HepG2 (cell line): ENCODE data around the gene SH2D6. TPM values are rescaled to one million over a fixed set of nuclear protein-coding genes. Genes with fewer than 3 reads are reported as not detected.

Source experiments
- ARNT ChIP-seq: fragments of 450-650 bp; IDR thresholded peaks from 2 replicates; pipeline ENCODE4 v1.6.1; 2017
- ATF1 ChIP-seq: IDR thresholded peaks from 2 replicates; pipeline ENCODE4 v1.6.1; 2016; ENCODE audit warnings: mild to moderate bottlenecking, control low read depth
- GPN1 ChIP-seq: sonication (generic); formaldehyde crosslinking; IDR thresholded peaks from 2 replicates; pipeline ENCODE4 v1.5.1; 2020; ENCODE audit warnings: missing genetic modification reagents, borderline replicate concordance
- IRF2 ChIP-seq: IDR thresholded peaks from 2 replicates; pipeline ENCODE4 v1.6.1; 2018; ENCODE audit warnings: missing genetic modification reagents, missing compliant biosample characterization
- MIER3 ChIP-seq: IDR thresholded peaks from 2 replicates; pipeline ENCODE4 v1.6.1; 2016; ENCODE audit warnings: missing compliant biosample characterization, borderline replicate concordance
- MYNN ChIP-seq: sonication (generic); formaldehyde crosslinking; IDR thresholded peaks from 2 replicates; pipeline ENCODE4 v1.4.0; 2020; ENCODE audit warnings: mild to moderate bottlenecking, low read depth, missing genetic modification reagents
- PREB ChIP-seq: sonication (generic); formaldehyde crosslinking; IDR thresholded peaks from 2 replicates; pipeline ENCODE4 v1.4.0; 2020; ENCODE audit warnings: missing genetic modification reagents
- RFX1 ChIP-seq: fragments of 450-650 bp; IDR thresholded peaks from 2 replicates; pipeline ENCODE4 v1.6.1; 2017
- SUZ12 ChIP-seq: fragments of 150-350 bp; IDR thresholded peaks from 2 replicates; pipeline ENCODE4 v1.6.1; 2014; ENCODE audit warnings: low read depth, low read length
- TEAD3 ChIP-seq: optimal IDR thresholded peaks from 2 replicates; pipeline ENCODE3; 2016; ENCODE audit warnings: borderline replicate concordance
- YEATS2 ChIP-seq: sonication (generic); formaldehyde crosslinking; IDR thresholded peaks from 2 replicates; pipeline ENCODE4 v1.4.0; 2020; ENCODE audit warnings: missing genetic modification reagents, borderline replicate concordance
- ZBTB39 ChIP-seq: sonication (generic); formaldehyde crosslinking; IDR thresholded peaks from 2 replicates; pipeline ENCODE4 v1.5.0; 2020; ENCODE audit warnings: missing genetic modification reagents
- ZNF12 ChIP-seq: sonication (generic); formaldehyde crosslinking; IDR thresholded peaks from 2 replicates; pipeline ENCODE4 v1.5.0; 2020; ENCODE audit warnings: missing genetic modification reagents
- ZNF224 ChIP-seq: sonication (generic); formaldehyde crosslinking; IDR thresholded peaks from 2 replicates; pipeline ENCODE4 v1.5.0; 2020; ENCODE audit warnings: mild to moderate bottlenecking, missing genetic modification reagents
- ZNF263 ChIP-seq: sonication (generic); formaldehyde crosslinking; IDR thresholded peaks from 2 replicates; pipeline ENCODE4 v1.4.0; 2020; ENCODE audit warnings: missing genetic modification reagents
- ZNF337 ChIP-seq: sonication (generic); formaldehyde crosslinking; IDR thresholded peaks from 2 replicates; pipeline ENCODE4 v1.5.1; 2020; ENCODE audit warnings: missing genetic modification reagents, low read depth, mild to moderate bottlenecking, borderline replicate concordance
- ZNF33B ChIP-seq: sonication (generic); formaldehyde crosslinking; IDR thresholded peaks from 2 replicates; pipeline ENCODE4 v1.5.1; 2020; ENCODE audit warnings: mild to moderate bottlenecking, missing genetic modification reagents
- ZNF484 ChIP-seq: sonication (generic); formaldehyde crosslinking; IDR thresholded peaks from 2 replicates; pipeline ENCODE4 v1.5.1; 2020; ENCODE audit warnings: mild to moderate bottlenecking, low read depth, missing genetic modification reagents, borderline replicate concordance
- ZNF563 ChIP-seq: sonication (generic); formaldehyde crosslinking; IDR thresholded peaks from 2 replicates; pipeline ENCODE4 v1.8.0; 2022; ENCODE audit warnings: mild to moderate bottlenecking, moderate library complexity, missing genetic modification reagents
- polyA plus RNA-seq, 8 experiments: library from polyadenylated mRNA; depleted of rRNA in 3 of 8; stranded (reverse) in 7 of 8; unstranded in 1 of 8; fragments of >200 nt; fragmentation: Illumina TruSeq in 4 of 8; extraction: Trizol in 4 of 8; gene quantifications; 2 replicates each; pipeline versions ENCODE4 v1.2.1 to v1.2.3, GENCODE V29; 2011 to 2016; ENCODE audit warnings: low read depth in 4 of 8, missing spikeins in 1 of 8, mixed read lengths in 1 of 8; ENCODE audit not compliant: insufficient read depth in 1 of 8
- total RNA-seq, 5 experiments: library from RNA; depleted of rRNA; stranded (reverse); fragments of >200 nt; fragmentation: Illumina TruSeq; extraction: Trizol; gene quantifications; 2 replicates each; pipeline ENCODE4 v1.2.3, GENCODE V29; 2016; ENCODE audit warnings: low read depth in 1 of 5
- TF ChIP-seq, protein P1 (sequence below): sonication (generic); formaldehyde crosslinking; IDR thresholded peaks from 2 replicates; pipeline ENCODE4 v1.8.1; 2023; ENCODE audit warnings: mild to moderate bottlenecking, missing genetic modification reagents, borderline replicate concordance
- TF ChIP-seq, protein P2 (sequence below): sonication (generic); formaldehyde crosslinking; IDR thresholded peaks from 2 replicates; pipeline ENCODE4 v1.5.0; 2020; ENCODE audit warnings: mild to moderate bottlenecking, missing genetic modification reagents, borderline replicate concordance
- TF ChIP-seq, protein P3 (sequence below): sonication (generic); formaldehyde crosslinking; IDR thresholded peaks from 2 replicates; pipeline ENCODE4 v1.4.0; 2020; ENCODE audit warnings: low read depth, mild to moderate bottlenecking, missing genetic modification reagents

SH2D6 gene
- total and polyA plus RNA-seq, 2 of the 13 experiments (the other 11 are each of a cell fraction or from before 2014, with no cell fraction given): 0.11 to 0.26 TPM

DNA sequence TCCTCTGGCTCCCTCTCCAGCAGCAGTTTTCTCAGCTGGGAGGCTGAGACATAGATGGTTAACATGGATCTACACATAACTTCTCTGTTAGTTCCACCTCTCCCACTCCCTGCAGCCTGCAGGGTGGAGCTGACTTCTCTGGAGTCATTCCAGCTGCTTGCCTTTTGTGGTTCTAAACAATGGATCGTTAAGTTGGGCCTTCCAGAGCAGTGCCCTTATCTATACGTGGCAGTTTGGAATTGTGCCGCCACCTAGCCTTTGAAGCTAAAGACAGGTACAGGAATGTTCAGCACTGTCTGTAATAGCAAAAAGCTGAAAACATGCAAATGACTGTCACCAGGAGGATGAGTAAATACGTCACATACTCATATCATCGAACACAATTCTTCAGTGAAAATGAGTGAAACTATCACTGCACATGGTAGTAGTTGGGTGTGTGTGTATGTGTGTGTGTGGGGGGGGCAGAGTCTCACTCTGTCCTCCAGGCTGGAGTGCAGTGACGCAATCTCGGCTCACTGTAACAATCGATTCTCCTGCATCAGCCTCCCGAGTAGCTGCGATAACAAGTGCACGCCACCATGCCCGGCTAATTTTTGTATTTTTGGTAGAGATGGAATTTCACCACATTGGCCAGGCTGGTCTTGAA, 50.3 kb downstream of the SH2D6 start (continued):
- no peak for TF ChIP-seq ZBTB39 (CRISPR knock-in tag)
- no peak for TF ChIP-seq GPN1 (CRISPR knock-in tag)
- TF ChIP-seq YEATS2 (CRISPR knock-in tag): no peak
- 0 out of 2 replicates have a peak, but pooled peaks have one; percentile 34 for TF ChIP-seq ZNF263 (CRISPR knock-in tag)
- TF ChIP-seq RFX1: no peak
- TF ChIP-seq ZNF337 (CRISPR knock-in tag): no peak
- no peak for TF ChIP-seq ZNF224 (CRISPR knock-in tag)
- no peak; the same call in 1 of the 2 replicates for TF ChIP-seq MYNN (CRISPR knock-in tag)
- no peak for TF ChIP-seq SUZ12
- TF ChIP-seq, protein P1, sequence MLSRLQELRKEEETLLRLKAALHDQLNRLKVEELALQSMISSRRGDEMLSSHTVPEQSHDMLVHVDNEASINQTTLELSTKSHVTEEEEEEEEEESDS (CRISPR knock-in tag): no peak
- TF ChIP-seq IRF2 (CRISPR knock-in tag): no peak
- TF ChIP-seq ATF1 (CRISPR knock-in tag): peak; percentile 73
- peak; percentile 99 for TF ChIP-seq ZNF12
- TF ChIP-seq ZNF33B (CRISPR knock-in tag): no peak
- no peak for TF ChIP-seq ARNT
- TF ChIP-seq ZNF563: no peak
- no peak for TF ChIP-seq ZNF484 (CRISPR knock-in tag)
- peak; percentile 76 for TF ChIP-seq TEAD3 (CRISPR knock-in tag)
- TF ChIP-seq, protein P2, sequence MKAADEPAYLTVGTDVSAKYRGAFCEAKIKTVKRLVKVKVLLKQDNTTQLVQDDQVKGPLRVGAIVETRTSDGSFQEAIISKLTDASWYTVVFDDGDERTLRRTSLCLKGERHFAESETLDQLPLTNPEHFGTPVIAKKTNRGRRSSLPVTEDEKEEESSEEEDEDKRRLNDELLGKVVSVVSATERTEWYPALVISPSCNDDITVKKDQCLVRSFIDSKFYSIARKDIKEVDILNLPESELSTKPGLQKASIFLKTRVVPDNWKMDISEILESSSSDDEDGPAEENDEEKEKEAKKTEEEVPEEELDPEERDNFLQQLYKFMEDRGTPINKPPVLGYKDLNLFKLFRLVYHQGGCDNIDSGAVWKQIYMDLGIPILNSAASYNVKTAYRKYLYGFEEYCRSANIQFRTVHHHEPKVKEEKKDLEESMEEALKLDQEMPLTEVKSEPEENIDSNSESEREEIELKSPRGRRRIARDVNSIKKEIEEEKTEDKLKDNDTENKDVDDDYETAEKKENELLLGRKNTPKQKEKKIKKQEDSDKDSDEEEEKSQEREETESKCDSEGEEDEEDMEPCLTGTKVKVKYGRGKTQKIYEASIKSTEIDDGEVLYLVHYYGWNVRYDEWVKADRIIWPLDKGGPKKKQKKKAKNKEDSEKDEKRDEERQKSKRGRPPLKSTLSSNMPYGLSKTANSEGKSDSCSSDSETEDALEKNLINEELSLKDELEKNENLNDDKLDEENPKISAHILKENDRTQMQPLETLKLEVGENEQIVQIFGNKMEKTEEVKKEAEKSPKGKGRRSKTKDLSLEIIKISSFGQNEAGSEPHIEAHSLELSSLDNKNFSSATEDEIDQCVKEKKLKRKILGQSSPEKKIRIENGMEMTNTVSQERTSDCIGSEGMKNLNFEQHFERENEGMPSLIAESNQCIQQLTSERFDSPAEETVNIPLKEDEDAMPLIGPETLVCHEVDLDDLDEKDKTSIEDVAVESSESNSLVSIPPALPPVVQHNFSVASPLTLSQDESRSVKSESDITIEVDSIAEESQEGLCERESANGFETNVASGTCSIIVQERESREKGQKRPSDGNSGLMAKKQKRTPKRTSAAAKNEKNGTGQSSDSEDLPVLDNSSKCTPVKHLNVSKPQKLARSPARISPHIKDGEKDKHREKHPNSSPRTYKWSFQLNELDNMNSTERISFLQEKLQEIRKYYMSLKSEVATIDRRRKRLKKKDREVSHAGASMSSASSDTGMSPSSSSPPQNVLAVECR (CRISPR knock-in tag): peak; percentile 61; the same call in 1 of the 2 replicates
- no peak for TF ChIP-seq PREB (CRISPR knock-in tag)
- TF ChIP-seq MIER3 (CRISPR knock-in tag): 0 out of 2 replicates have a peak, but pooled peaks have one; percentile 29
- TF ChIP-seq, protein P3, sequence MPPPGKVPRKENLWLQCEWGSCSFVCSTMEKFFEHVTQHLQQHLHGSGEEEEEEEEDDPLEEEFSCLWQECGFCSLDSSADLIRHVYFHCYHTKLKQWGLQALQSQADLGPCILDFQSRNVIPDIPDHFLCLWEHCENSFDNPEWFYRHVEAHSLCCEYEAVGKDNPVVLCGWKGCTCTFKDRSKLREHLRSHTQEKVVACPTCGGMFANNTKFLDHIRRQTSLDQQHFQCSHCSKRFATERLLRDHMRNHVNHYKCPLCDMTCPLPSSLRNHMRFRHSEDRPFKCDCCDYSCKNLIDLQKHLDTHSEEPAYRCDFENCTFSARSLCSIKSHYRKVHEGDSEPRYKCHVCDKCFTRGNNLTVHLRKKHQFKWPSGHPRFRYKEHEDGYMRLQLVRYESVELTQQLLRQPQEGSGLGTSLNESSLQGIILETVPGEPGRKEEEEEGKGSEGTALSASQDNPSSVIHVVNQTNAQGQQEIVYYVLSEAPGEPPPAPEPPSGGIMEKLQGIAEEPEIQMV (CRISPR knock-in tag): no peak
